DOHH2 (cell line): Measurements from ENCODE around the gene APC.

Experiments used
- H3F3A ChIP-seq: fragments of 200-600 bp; sonication (generic), shearing (Covaris generic); 2 replicates; pipeline ENCODE4 v1.6.0; 2016; ENCODE audit warnings: antibody characterized with exemption, mild to moderate bottlenecking; ENCODE audit not compliant: control insufficient read depth, insufficient read depth
- H3K27ac ChIP-seq: fragments of 200-600 bp; sonication (generic); 2 replicates; pipeline ENCODE4 v1.5.1; 2014; ENCODE audit warnings: low read depth, mild to moderate bottlenecking, low read length, moderate library complexity
- H3K27me3 ChIP-seq: fragments of 200-600 bp; sonication (generic); 2 replicates; pipeline ENCODE4 v1.6.1; 2014; ENCODE audit warnings: mild to moderate bottlenecking, low read length, mixed read lengths; ENCODE audit not compliant: control insufficient read depth
- H3K36me3 ChIP-seq: fragments of 200-600 bp; sonication (generic); 2 replicates; pipeline ENCODE4 v1.6.1; 2014; ENCODE audit warnings: mild to moderate bottlenecking, low read length, moderate library complexity, mixed read lengths; ENCODE audit not compliant: control insufficient read depth
- H3K4me1 ChIP-seq: fragments of 200-600 bp; sonication (generic); 2 replicates; pipeline ENCODE4 v1.6.1; 2014; ENCODE audit warnings: mild to moderate bottlenecking, low read length, mixed read lengths; ENCODE audit not compliant: control insufficient read depth
- H3K4me2 ChIP-seq: fragments of 200-600 bp; sonication (generic); 2 replicates; pipeline ENCODE4 v1.6.0; 2014; ENCODE audit warnings: mild to moderate bottlenecking, low read length, moderate library complexity
- H3K4me3 ChIP-seq: fragments of 200-600 bp; sonication (generic); 2 replicates; pipeline ENCODE4 v1.5.1; 2014; ENCODE audit warnings: mild to moderate bottlenecking, low read length, mixed read lengths
- H3K79me2 ChIP-seq: fragments of 200-600 bp; sonication (generic); 2 replicates; pipeline ENCODE4 v1.6.1; 2014; ENCODE audit warnings: mild to moderate bottlenecking, low read length, mixed read lengths; ENCODE audit not compliant: control insufficient read depth
- H3K9me2 ChIP-seq: fragments of 200-600 bp; sonication (generic); replicated peaks from 2 replicates; pipeline ENCODE4 v1.6.1; 2014; ENCODE audit warnings: mild to moderate bottlenecking, low read length, mixed read lengths; ENCODE audit not compliant: control insufficient read depth
- H3K9me3 ChIP-seq: fragments of 200-600 bp; sonication (generic); 2 replicates; pipeline ENCODE4 v1.6.1; 2014; ENCODE audit warnings: antibody characterized with exemption, low read length, mixed read lengths; ENCODE audit not compliant: control insufficient read depth, insufficient read depth
- H4K20me1 ChIP-seq: fragments of 200-600 bp; sonication (generic); 2 replicates; pipeline ENCODE4 v1.6.0; 2014; ENCODE audit warnings: low read depth, mild to moderate bottlenecking, antibody characterized with exemption, low read length, moderate library complexity; ENCODE audit not compliant: control insufficient read depth, insufficient read depth
- EZH2phosphoT487 ChIP-seq: fragments of 200-600 bp; sonication (generic); IDR thresholded peaks from 2 replicates; pipeline ENCODE4 v1.6.1; 2017; ENCODE audit warnings: borderline replicate concordance, mild to moderate bottlenecking, antibody characterized with exemption, low read length, moderate library complexity, mixed read lengths
- TF ChIP-seq, protein P1 (sequence below): fragments of 200-600 bp; sonication (generic); IDR thresholded peaks from one replicate; pipeline ENCODE4 v1.5.1; 2014; ENCODE audit warnings: antibody characterized with exemption, mild to moderate bottlenecking, low read depth, low read length; ENCODE audit not compliant: poor library complexity, severe bottlenecking

The APC gene

DNA sequence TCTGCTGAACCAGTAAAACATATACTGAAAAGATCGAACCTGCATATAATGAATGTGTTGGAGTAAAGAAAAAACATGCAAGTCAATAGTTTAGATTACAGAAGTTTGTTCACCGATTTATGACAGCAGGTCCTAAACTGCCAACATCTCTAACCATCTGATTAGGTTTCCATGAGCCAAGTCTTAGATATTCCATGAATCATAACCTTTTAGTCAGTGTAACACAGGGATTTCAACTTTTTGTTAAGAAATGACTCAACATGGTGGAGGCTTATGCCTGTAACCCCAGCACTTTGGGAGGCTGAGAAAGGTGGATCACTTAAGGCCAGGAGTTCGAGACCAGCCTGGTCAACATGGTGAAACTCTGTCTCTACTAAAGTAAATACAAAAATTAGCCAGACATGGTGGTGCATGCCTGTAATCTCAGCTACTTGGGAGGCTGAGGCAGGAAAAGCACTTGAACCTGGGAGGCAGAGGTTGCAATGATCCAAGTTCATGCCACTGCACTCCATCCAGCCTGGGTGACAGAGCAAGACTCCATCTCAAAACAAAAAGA lies 38.7 kb downstream of the APC start:
- H3K9me3 ChIP-seq, result no peaks in the 10 kb centered on the region
- H3K36me3 ChIP-seq, result peaks cover 23% of the 10 kb centered on the region
- H3K27me3 ChIP-seq, result no peaks in the 10 kb centered on the region
- no peaks in the 10 kb centered on the region for H3K4me1 ChIP-seq
- H3K79me2 ChIP-seq, result no peaks in the 10 kb centered on the region
- no peaks in the 10 kb centered on the region for H4K20me1 ChIP-seq
- H3F3A ChIP-seq, result no peaks in the 10 kb centered on the region
- no peak for TF ChIP-seq EZH2phosphoT487
- TF ChIP-seq, protein P1, sequence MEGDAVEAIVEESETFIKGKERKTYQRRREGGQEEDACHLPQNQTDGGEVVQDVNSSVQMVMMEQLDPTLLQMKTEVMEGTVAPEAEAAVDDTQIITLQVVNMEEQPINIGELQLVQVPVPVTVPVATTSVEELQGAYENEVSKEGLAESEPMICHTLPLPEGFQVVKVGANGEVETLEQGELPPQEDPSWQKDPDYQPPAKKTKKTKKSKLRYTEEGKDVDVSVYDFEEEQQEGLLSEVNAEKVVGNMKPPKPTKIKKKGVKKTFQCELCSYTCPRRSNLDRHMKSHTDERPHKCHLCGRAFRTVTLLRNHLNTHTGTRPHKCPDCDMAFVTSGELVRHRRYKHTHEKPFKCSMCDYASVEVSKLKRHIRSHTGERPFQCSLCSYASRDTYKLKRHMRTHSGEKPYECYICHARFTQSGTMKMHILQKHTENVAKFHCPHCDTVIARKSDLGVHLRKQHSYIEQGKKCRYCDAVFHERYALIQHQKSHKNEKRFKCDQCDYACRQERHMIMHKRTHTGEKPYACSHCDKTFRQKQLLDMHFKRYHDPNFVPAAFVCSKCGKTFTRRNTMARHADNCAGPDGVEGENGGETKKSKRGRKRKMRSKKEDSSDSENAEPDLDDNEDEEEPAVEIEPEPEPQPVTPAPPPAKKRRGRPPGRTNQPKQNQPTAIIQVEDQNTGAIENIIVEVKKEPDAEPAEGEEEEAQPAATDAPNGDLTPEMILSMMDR, result no peak
- H3K9me2 ChIP-seq, result no peaks in the 10 kb centered on the region
- H3K4me2 ChIP-seq, result no peak overlapping the region
- H3K4me3 ChIP-seq, result no peak overlapping the region
- no peak overlapping the region for H3K27ac ChIP-seq

DNA sequence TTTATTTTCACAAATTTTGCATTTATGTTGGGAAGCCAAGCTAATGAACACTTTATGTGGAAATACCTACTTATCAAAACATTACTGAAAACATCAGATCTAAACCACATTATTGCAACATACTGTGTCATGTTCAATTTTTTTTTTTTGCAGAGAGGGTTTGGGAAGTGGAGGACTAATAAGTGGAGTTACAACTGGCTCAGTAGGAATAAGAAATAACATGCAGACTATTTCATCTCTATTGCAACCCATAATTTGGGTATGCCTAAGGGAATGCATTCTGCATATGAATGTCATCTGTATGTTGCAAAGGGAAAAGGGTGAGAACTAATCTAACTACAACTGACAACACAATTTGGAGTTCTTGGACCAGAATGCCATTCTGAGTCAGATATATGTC lies 41.8 kb downstream of the APC start:
- peaks cover 26% of the 10 kb centered on the region for H3K36me3 ChIP-seq
- H3K4me1 ChIP-seq, result no peaks in the 10 kb centered on the region
- no peak overlapping the region for H3K27ac ChIP-seq
- H3K79me2 ChIP-seq, result no peaks in the 10 kb centered on the region
- H3K4me3 ChIP-seq, result no peak overlapping the region
- H3K9me2 ChIP-seq, result no peaks in the 10 kb centered on the region
- no peaks in the 10 kb centered on the region for H4K20me1 ChIP-seq
- H3K4me2 ChIP-seq, result no peak overlapping the region
- no peak for TF ChIP-seq EZH2phosphoT487
- TF ChIP-seq, protein P1, result no peak
- H3K9me3 ChIP-seq, result no peaks in the 10 kb centered on the region
- no peaks in the 10 kb centered on the region for H3F3A ChIP-seq
- no peaks in the 10 kb centered on the region for H3K27me3 ChIP-seq

DNA sequence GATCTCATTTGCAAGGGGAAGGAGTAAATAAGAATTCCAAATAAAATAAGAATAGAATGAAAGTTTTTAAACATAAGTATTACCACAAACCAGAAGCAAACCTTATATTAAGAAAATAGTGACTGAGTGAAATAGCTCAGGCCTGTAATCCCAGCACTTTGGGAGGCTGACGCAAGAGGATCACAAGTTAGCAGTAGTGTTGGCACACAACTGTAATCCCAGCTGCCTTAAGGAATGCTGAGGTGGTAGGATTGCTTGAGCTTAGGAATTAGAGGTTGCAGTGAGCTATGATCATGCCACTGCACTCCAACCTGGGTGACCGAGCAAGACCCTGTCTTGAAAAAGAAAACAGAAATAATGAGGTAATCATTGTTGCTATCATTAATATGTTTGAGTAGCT lies 47.0 kb downstream of the APC start:
- H3K27me3 ChIP-seq, result no peaks in the 10 kb centered on the region
- H3K4me1 ChIP-seq, result no peaks in the 10 kb centered on the region
- H3K9me3 ChIP-seq, result no peaks in the 10 kb centered on the region
- H3K79me2 ChIP-seq, result no peaks in the 10 kb centered on the region
- 0 out of 2 replicates have a peak, but pooled peaks cover 3% of the 10 kb centered on the region for H3F3A ChIP-seq
- no peaks in the 10 kb centered on the region for H4K20me1 ChIP-seq
- no peak overlapping the region for H3K27ac ChIP-seq
- H3K4me3 ChIP-seq, result no peak overlapping the region
- peaks cover 18% of the 10 kb centered on the region for H3K36me3 ChIP-seq
- H3K4me2 ChIP-seq, result no peak overlapping the region
- TF ChIP-seq EZH2phosphoT487, result no peak
- H3K9me2 ChIP-seq, result no peaks in the 10 kb centered on the region

DNA sequence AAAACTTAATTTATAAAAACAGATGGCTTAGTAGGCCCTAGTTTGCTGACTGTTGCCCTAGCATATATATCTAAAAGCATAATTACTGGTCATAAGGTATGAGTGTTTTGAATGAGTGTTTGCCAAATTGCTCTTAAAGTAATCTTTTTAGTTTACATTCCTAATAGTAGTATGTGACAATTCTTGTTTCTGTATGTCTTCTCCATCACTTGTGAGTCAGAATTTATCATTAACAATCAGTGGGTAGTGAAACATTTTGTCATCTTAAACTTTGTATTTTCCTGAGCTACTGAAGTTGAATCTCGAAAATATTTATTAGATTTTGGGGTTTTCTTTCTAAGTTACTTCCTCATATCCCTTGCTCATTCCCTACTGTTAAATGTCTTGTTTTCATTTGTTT lies 49.6 kb downstream of the APC start:
- H3K4me1 ChIP-seq, result no peaks in the 10 kb centered on the region
- H3K9me3 ChIP-seq, result no peaks in the 10 kb centered on the region
- no peaks in the 10 kb centered on the region for H3K9me2 ChIP-seq
- H3K27me3 ChIP-seq, result no peaks in the 10 kb centered on the region
- no peak for TF ChIP-seq EZH2phosphoT487
- TF ChIP-seq, protein P1, result no peak
- 0 out of 2 replicates have a peak, but pooled peaks cover 3% of the 10 kb centered on the region for H3F3A ChIP-seq
- H3K36me3 ChIP-seq, result peaks cover 1% of the 10 kb centered on the region; the same call in 1 of the 2 replicates
- no peaks in the 10 kb centered on the region for H4K20me1 ChIP-seq
- no peaks in the 10 kb centered on the region for H3K79me2 ChIP-seq
- H3K27ac ChIP-seq, result no peak overlapping the region
- no peak overlapping the region for H3K4me3 ChIP-seq
- no peak overlapping the region for H3K4me2 ChIP-seq
